Measurements from ENCODE around the gene VAMP3. TPM values are rescaled to one million over a fixed set of nuclear protein-coding genes. Genes with fewer than 3 reads are reported as not detected.

VAMP3 gene, protein sequence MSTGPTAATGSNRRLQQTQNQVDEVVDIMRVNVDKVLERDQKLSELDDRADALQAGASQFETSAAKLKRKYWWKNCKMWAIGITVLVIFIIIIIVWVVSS
- total RNA-seq: 82.5 and 95.0 TPM in 2 replicates

DNA sequence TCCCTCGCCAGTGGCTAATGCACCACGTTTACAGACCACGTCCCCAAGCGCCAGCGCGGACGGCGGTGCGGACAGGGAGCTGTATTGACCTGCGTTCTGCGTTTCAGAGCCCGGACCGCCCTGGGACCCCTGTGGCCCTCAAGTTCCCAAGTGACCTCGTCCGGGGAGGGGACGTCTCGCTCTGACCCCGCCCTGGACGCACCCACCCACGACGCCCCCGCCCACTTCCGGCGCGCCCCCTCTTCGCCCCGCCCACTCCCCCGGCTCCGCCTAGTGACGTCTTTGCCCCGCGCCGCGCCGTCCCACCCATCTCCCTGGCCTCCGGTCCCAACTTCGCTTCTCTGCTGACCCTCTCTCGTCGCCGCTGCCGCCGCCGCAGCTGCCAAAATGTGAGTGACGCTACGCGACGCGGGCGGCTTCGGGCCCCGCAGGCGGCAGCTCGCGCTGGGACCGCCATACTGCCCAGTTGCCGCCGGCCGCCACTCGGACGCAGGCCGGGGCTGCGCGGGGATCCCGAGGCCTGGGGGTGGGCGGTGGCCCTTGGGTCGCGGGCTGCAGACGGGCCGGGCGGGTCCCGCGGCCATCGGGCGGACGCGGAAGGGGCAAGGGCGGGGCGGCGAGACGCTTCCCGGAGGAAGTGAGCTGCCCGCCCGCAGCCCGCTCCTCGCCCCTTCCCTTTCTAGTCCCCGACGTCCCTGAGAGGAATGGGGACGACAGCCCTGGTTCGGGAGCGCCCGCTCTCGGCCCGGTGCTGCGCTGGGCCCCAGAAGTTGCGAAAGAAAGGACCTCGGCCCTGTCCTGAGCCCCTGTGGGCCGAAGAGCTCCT lies at the start of gene VAMP3:
VAMP3 (plus strand) TSS at position 300 of the 826 bp plus-strand sequence; CDS start at position 388, 88 bp downstream.

GRCh38 chr1:7783826-7784491 lies 12.9 kb downstream of the VAMP3 start, which contains the start of gene PER3:
Gene PER3 (plus strand): TSS chr1:7784291. CDS start chr1:7784878, 587 bp downstream.

Other genes starting within 250 kb of the VAMP3 start
- gene PER3, start 13.0 kb downstream of the VAMP3 start, total RNA-seq: 1.3 and 2.3 TPM in 2 replicates
- gene UTS2, start 81.8 kb downstream of the VAMP3 start, total RNA-seq: under 0.01 TPM in 1 of 2 replicates, not detected in the other
- gene TNFRSF9, start 169.5 kb downstream of the VAMP3 start, total RNA-seq: 0.30 and 0.65 TPM in 2 replicates
- gene PARK7, start 190.4 kb downstream of the VAMP3 start, total RNA-seq: 292 and 381 TPM in 2 replicates

Data from epithelial cell of umbilical artery (primary cell).